NOMO-1 (cell line): ENCODE results near the gene ULK4.

Experiments used
- DNase-seq, 2 experiments: peaks; one replicate each; lab custom pipeline; 2025; ENCODE audit not compliant: unreplicated experiment in 2 of 2; lab: John Stamatoyannopoulos, UW

Gene ULK4

DNA sequence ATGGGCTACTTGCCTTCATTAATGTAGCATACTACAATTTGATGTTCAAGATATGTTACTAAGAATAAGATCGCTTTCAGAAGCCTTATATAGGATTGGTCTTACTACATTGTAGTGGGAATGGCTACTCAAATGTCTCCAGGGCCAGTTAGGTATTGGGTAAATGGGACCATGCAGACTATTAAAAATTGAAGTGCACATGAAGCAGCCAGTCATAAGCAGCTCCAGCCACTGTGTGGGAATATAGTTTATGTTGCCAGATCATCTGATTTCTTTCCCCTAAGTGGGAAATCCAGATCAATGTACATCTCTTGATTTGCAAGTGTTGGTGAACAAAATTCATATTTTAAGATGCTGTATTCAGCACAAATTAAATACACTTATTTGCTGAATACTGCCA lies 757.5 kb downstream of the ULK4 start:
- DNase-seq: no peak

DNA sequence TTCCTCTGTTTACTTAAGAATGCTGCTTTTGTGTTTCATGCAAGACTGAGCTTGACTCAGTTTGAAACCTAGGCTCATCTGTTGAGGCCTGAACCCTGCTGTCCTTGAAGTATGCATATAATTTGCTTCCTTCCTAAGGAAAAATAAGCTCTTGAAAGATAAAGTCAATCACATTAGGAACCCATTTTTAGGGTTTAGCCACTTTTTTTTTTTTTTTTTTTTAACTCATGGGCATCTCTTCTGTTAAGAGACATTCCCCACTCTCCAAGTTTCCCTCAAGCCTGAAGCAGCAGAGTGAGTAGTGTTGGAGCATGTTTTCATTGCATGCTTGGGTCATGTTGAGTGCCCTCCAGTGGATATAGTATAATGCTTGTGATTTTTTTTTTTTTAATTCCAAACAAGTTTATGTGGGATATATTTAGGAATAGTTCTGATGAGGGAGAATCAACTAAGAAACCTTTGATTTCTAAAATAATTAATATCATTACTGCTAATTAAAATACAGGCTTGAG lies 759.0 kb downstream of the ULK4 start:
- peak in 1 of 2 experiments; percentile 12 for DNase-seq

DNA sequence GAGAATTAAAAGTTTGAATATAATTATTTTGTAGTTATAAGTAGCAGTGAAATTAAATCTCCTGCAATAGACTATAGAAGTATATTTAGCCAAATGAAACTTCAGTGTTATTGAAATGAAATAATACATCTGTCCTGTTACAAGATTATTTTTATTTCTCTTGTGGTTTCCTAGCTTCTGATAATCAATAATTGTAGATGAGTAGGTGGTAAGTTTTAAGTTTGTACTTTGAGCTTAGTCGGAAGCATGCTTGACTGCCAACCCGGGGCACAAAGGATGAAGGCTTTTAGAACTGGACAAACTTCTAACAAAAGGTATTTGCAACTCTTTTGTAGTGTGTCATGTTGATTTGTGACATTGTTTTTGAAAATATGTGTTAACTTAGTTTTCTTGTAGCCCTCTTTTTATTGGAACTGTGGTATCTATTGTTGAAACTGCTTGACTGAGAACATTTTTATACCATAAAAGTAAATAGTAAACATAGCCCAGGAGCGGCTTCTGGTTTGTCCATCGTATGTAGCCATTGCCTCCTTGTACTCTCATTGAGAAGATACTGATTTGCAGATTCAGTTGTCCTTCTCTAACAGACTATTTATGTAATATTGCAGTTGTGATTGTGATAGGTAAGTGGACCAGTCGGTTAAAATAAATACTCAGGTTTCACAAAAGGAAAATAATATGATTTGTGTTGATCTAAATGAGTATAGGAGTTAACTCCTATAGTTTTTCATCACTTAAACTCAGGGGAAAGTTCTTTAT lies 759.6 kb downstream of the ULK4 start:
- DNase-seq: no peak

DNA sequence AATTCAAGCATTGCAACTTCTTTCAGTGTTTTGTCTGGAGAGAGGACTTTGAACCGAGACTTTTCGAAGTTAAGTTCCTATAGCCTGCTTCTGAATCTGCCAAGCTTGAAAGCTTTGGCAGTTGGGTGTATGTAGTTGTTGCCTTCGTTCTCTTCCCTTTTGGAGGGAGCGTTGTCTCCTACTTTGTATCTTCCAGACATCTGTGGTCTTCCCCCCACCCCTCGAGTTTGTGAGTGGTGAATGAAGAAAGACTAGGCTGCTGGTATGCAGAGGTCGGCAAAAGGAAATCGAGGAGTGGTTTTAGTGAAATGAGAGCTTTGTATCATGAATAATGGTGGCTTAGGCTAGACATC lies 761.3 kb downstream of the ULK4 start:
- DNase-seq: peak; percentile 37 to 63

DNA sequence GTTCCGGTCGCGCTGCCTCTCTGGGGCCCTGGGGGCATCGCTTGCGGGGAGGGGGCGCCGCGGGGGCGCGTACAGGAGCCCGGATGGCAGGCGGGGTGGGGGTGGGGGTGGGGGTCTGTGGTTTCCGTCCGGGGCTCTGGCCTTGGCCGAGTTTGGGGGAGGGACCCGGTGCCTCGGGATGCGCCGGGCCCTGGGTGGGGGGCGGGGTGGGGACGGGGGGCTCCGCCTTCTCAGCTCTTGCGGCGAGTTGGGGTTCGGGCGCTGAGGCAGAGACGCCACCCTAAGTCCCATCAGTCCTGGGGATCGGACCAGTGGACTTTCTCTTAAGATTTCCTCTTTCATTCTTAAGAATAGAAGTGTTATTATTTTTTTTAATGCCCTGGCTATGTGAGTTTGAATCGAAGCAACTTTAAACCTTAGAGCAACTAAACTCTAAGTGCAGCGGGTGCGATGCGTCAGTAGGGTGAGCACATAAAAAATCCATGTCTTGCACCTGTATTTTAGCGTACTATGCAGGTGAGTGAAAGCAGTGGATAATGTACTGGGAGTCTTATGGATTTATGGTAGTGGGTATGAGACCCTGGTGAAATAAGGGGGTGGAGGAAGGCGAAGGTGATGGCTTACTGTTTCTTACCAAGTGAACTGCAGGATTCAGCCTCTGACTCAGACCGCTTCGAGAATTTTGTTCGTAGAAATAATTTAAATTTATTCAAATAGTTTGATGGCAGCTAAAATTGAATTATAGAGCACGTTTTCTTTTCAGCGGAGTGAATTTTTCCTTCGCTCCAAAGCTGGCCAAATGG lies 761.8 kb downstream of the ULK4 start:
- peak in 1 of 2 experiments; percentile 38 for DNase-seq

DNA sequence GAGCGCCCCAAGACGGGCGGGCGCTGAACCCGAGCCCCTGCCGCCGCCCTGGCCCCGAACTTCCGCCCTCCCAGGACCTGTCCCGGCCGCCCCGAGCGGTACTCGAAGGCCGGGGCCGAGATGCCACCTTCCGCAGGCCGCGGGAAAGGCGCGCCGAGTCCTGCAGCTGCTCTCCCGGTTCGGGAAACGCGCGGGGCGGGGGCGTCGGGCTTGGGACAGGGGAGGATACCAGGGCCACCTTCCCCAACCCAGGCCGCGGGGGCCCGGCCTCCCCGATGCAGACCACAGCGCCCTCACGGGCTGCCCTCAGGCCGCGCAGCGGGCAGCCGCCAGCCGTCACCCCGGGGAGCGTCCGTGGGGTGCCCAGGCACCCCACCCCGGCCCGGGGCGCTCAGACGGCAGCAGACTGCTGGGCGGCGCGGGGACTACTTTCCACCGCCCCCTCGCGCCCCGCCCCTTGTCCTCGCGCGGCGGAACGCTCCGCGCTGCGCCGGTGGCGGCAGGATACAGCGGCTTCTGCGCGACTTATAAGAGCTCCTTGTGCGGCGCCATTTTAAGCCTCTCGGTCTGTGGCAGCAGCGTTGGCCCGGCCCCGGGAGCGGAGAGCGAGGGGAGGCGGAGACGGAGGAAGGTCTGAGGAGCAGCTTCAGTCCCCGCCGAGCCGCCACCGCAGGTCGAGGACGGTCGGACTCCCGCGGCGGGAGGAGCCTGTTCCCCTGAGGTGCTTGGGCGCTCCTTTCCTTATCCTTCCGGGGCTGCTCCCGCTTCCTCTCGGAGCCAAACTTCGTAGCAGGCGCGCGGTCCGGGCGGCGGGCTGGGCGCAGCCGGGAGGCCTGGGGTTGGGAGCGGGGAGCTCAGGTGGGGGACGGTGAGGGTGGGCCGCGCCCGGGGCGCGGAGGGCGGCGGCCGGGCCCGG lies 762.7 kb downstream of the ULK4 start, which contains the start of gene CTNNB1:
TSS of gene CTNNB1 (plus strand) at position 556 of the 916 bp plus-strand sequence. CDS start 24,564 bp downstream, outside the sequence.
- peak; percentile 62 to 73 for DNase-seq

DNA sequence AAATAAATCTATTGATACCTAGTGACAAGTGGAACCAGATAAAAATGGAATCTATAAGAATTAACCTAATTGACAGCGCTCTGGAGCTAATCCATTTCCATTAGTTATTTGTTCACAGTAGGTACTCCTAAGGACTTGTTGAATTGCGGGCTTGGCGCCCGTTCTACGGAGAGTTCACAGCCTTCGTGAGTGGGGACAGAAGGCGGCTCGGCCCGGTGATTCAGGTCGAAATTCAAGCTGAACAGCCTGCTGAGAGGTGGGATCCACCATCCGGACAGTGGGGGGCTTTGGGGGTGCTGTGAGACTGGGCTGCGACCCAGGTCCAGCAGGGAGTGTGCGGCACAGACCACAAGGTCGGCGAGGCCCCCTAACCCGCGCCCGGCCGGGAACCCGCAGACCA lies 763.4 kb downstream of the ULK4 start:
- DNase-seq: no peak

DNA sequence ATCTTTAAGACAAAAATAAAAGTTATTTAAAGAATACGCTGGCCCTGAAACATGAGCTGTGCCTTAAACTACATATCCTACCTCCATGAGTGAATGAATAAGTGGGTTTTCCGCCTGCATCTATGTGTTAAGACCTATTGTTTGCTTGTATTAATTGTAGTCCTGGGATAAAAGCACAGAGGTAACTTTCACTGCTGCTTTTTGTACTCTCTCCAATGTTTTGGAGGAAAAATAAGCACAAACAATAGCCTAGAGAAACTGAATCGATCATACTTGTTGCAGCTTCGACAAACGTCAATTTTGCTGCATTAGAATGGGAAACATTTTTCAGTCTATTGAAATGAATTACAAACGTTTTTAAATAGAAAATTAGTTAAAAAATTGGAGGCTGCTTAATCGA lies 763.9 kb downstream of the ULK4 start:
- DNase-seq: no peak
